Vagina (tissue), 2 donors: ENCODE measurements around the gene TXNRD2. TPM values are rescaled to one million over a fixed set of nuclear protein-coding genes. Genes with fewer than 3 reads are reported as not detected.
"Not testable (repeated sequence)": the region's sequence is repeated elsewhere in the genome, so short reads cannot be mapped to it uniquely, and the experiment has no call there.

Experiments used
- DNase-seq, 2 donors: peaks; one replicate each; pipeline ENCODE4 v3.0.0-alpha.2; 2017; ENCODE audit errors: extremely low spot score in 2 of 2
- H3K27ac ChIP-seq: fragments of 200-600 bp; sonication (generic); one replicate; pipeline ENCODE4 v1.5.1; 2019
- H3K27me3 ChIP-seq: fragments of 200-600 bp; sonication (generic); one replicate; pipeline ENCODE4 v1.5.1; 2019
- H3K36me3 ChIP-seq, 2 donors: fragments of 200-600 bp; sonication (generic); one replicate each; pipeline ENCODE4 v1.5.1; 2017 to 2019
- H3K4me1 ChIP-seq: fragments of 200-600 bp; sonication (generic); one replicate; pipeline ENCODE4 v1.5.1; 2019
- H3K4me3 ChIP-seq, 2 donors: fragments of 200-600 bp; sonication (generic); 1 replicate in 1 of 2; 2 replicates in 1 of 2; pipeline ENCODE4 v1.5.1; 2016 to 2019
- H3K9me3 ChIP-seq: fragments of 200-600 bp; sonication (generic); one replicate; pipeline ENCODE4 v1.5.1; 2019
- POLR2A ChIP-seq, 2 donors: fragments of 450-650 bp; IDR thresholded peaks; one replicate each; pipeline ENCODE4 v1.6.1; 2017; ENCODE audit warnings: antibody characterized with exemption in 2 of 2, mild to moderate bottlenecking in 2 of 2, moderate library complexity in 2 of 2
- POLR2AphosphoS5 ChIP-seq, 2 donors: sonication (generic); formaldehyde crosslinking; IDR thresholded peaks; one replicate each; pipeline ENCODE4 v1.9.0; 2017; ENCODE audit warnings: antibody characterized with exemption in 2 of 2, mild to moderate bottlenecking in 2 of 2, low read depth in 1 of 2; ENCODE audit not compliant: insufficient read depth in 1 of 2
- intact Hi-C: fragments of 100-400 bp; cut with DNase I; formaldehyde crosslinking; loops from one replicate; pipeline ENCODE4 v1.15.1; 2023
- total RNA-seq: library from RNA; depleted of rRNA; stranded (reverse); fragments of >200 nt; gene quantifications from one replicate; pipeline ENCODE4 v1.2.3, GENCODE V29; 2016
- TF ChIP-seq, protein P1 (sequence below), 3 experiments: fragments of 450-650 bp in 2 of 3; fragments of 200-600 bp in 1 of 3; sonication (generic) in 1 of 3; IDR thresholded peaks; one replicate each; pipeline ENCODE4 v1.5.1; 2017 to 2019; ENCODE audit warnings: antibody characterized with exemption in 3 of 3, mild to moderate bottlenecking in 2 of 3, moderate library complexity in 2 of 3

Gene TXNRD2
- total RNA-seq, 1 donor from 2014 or later, result 13.5 TPM

DNA sequence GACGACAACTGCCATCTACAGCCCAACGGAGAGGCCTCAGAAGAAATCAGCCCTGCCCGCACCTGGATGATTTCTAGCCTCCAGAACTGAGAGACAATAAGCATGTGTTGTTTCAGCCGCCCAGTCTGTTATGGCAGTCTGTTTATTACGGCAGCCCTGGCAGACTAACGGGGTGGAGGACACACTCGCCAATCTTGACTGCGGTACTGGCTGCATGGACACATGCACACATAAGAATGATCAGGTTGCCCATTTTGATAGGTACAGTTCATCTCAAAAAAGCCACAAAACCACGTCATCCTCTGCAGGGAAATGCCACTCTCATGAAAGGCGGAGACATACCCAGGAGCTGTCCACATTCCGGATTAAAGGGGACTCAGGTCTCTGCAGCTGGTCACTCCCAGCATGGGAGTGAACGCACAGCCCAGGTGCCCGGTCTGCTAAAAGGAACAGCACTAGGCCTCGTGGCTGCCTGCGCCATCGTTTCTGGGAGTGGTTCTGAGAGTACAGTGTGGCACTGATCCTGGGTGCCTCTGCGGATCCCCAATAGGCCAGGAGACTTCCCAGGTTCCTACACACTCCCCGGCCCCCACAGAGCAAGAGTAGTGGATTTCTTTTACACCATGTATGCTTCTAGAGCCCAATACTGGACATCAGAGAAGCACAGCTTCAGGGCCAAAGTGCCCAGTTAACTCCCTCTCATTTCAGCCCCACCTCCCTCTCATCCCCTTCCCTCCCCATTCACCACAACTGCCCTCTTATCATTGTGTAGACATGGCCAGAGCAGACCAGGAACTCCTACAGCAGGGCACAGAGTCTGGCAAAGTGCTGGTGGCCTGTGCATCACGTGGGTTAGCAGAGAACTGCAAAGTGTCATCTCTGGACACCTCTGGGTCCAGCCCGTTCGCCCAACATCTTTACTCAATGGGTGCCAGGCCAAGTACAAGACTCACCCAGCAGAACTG, 11.8 kb downstream of the TXNRD2 start:
- Histone ChIP-seq H3K4me1 (no peaks in the 10 kb centered on the region), H3K36me3 (no peaks in the 10 kb centered on the region), H3K27me3 (no peaks in the 10 kb centered on the region), H3K27ac (no peak overlapping the region), H3K4me3 (no peak overlapping the region), H3K9me3 (no peaks in the 10 kb centered on the region)
- DNase-seq, result no peak
- intact Hi-C loops, result no loop called here
- no peak for TF ChIP-seq POLR2AphosphoS5 (IDR thresholded peaks at IDR 0.05; ENCODE audit: insufficient read depth in 1 of 2, low read depth in 1 of 2)
- TF ChIP-seq POLR2A (IDR thresholded peaks at IDR 0.05), result no peak
- TF ChIP-seq, protein P1, sequence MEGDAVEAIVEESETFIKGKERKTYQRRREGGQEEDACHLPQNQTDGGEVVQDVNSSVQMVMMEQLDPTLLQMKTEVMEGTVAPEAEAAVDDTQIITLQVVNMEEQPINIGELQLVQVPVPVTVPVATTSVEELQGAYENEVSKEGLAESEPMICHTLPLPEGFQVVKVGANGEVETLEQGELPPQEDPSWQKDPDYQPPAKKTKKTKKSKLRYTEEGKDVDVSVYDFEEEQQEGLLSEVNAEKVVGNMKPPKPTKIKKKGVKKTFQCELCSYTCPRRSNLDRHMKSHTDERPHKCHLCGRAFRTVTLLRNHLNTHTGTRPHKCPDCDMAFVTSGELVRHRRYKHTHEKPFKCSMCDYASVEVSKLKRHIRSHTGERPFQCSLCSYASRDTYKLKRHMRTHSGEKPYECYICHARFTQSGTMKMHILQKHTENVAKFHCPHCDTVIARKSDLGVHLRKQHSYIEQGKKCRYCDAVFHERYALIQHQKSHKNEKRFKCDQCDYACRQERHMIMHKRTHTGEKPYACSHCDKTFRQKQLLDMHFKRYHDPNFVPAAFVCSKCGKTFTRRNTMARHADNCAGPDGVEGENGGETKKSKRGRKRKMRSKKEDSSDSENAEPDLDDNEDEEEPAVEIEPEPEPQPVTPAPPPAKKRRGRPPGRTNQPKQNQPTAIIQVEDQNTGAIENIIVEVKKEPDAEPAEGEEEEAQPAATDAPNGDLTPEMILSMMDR (IDR thresholded peaks at IDR 0.05), result no peak

DNA sequence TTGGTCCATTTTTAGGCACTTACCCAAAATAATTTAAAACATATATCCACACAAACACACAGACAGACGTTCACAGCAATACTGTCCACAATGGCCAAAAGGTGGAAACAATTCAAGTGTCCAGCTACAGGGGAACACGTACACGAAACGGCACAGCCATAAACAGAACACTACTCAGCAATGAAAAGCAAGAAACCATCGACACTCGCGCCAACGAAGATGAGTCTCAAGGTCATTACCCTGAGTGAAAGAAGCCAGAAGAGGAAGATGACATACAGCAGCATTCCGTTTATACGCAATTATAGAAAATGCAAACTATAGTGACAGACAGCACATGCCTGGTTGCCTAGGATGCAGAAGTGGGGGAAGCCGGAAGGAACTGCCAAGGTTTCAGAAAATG, 13.4 kb downstream of the TXNRD2 start:
- TF ChIP-seq POLR2AphosphoS5 (IDR thresholded peaks at IDR 0.05; ENCODE audit: insufficient read depth in 1 of 2, low read depth in 1 of 2) (no peak), POLR2A (IDR thresholded peaks at IDR 0.05) (no peak)
- TF ChIP-seq, protein P1 (IDR thresholded peaks at IDR 0.05), result no peak
- Histone ChIP-seq H3K27me3 (no peaks in the 10 kb centered on the region), H3K4me3 (no peak overlapping the region), H3K36me3 (no peaks in the 10 kb centered on the region), H3K27ac (no peak overlapping the region), H3K4me1 (no peaks in the 10 kb centered on the region), H3K9me3 (no peaks in the 10 kb centered on the region)
- DNase-seq, result no peak
- intact Hi-C loops, result no loop called here

DNA sequence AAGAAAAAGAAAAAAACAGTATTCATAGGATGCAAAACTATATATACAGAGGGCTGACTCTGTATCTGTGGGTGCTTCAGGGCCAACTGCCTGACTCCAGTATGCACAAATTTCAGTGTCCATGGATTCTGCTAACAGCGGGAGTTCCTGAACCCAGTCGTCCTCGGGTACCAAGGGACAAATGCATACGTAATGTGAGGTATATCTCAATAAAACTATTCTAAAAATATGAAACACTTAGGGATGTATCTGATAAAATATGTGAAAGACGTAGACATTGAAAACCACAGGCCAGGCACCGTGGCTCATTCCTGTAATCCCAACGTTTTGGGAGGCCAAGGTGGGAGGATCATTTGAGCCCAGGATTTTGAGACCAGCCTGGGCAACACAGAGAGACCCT, 13.9 kb downstream of the TXNRD2 start:
- TF ChIP-seq, protein P1 (IDR thresholded peaks at IDR 0.05), result no peak
- H3K9me3 ChIP-seq, result no peaks in the 10 kb centered on the region
- intact Hi-C loops, result no loop called here
- H3K27ac ChIP-seq, result no peak overlapping the region
- no peak for DNase-seq
- H3K4me1 ChIP-seq, result no peaks in the 10 kb centered on the region
- H3K36me3 ChIP-seq, result no peaks in the 10 kb centered on the region
- H3K27me3 ChIP-seq, result no peaks in the 10 kb centered on the region
- H3K4me3 ChIP-seq, result no peak overlapping the region

- intact Hi-C loops, DNase-seq, H3K4me3 ChIP-seq, H3K36me3 ChIP-seq, H3K4me1 ChIP-seq, H3K27me3 ChIP-seq, H3K27ac ChIP-seq, H3K9me3 ChIP-seq: not testable (repeated sequence)
Observed at GRCh38 chr22:19926028-19926427, 15.6 kb downstream of the TXNRD2 start.

DNA sequence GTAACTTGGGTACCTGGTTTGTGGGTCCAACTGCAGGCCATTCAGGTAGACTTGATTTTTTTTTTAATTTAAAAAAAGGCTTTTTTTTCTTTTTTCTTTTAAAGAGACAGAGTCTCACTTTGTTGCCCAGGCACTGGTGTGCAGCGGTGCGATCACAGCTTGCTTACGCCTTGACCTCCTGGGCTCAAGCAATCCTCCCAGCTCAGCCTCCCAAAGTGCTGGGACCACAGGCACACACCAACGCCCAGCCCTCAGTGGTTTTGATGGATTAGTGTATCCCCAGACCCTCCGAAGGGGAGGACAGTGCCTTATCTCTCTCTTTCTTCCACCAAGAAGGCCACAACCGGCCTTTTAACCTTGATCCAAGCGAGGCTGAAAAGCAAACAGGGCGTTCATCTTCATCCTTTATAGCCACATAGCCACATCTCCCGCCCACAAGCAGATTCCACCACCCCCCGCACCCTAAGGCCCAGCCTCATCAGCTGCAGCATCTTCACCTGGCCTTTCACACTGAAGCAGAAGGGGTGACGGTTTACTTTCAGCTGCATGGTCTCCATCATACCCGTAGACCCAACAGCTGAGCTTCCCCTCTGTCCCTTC, 17.6 kb downstream of the TXNRD2 start:
- intact Hi-C loops, result no loop called here

More for the DNA sequence above, 17.6 kb downstream of the TXNRD2 start:
- Histone ChIP-seq H3K4me3 (no peak overlapping the region), H3K27ac (no peak overlapping the region), H3K9me3 (no peaks in the 10 kb centered on the region), H3K4me1 (no peaks in the 10 kb centered on the region), H3K36me3 (no peaks in the 10 kb centered on the region), H3K27me3 (no peaks in the 10 kb centered on the region)
- no peak for TF ChIP-seq POLR2A (IDR thresholded peaks at IDR 0.05)
- TF ChIP-seq, protein P1 (IDR thresholded peaks at IDR 0.05), result no peak
- TF ChIP-seq POLR2AphosphoS5 (IDR thresholded peaks at IDR 0.05; ENCODE audit: insufficient read depth in 1 of 2, low read depth in 1 of 2), result no peak
- no peak for DNase-seq
